Left lung (tissue), 10 donors: Measurements from ENCODE around the gene TTC14. TPM values are rescaled to one million over a fixed set of nuclear protein-coding genes. Genes with fewer than 3 reads are reported as not detected.
"Not testable (repeated sequence)": the region's sequence is repeated elsewhere in the genome, so short reads cannot be mapped to it uniquely, and the experiment has no call there.

Source experiments
- ATAC-seq: fragments of 200-7000 bp; cut with Tn5 transposase; one replicate; pipeline ENCODE4 v1.9.1; 2020; ENCODE audit warnings: moderate library complexity
- DNase-seq, 4 donors: peaks; one replicate each; pipeline ENCODE4 v3.0.0-alpha.2; 2013 to 2020
- H3K27ac ChIP-seq, 2 donors: fragments of 200-600 bp; sonication (generic) in 1 of 2; one replicate each; pipeline versions ENCODE4 v1.5.0 to v1.8.0; 2020 to 2021
- H3K27me3 ChIP-seq, 2 donors: fragments of 200-600 bp; sonication (generic) in 1 of 2; one replicate each; pipeline versions ENCODE4 v1.5.0 to v1.8.0; 2020 to 2021
- H3K36me3 ChIP-seq, 2 donors: fragments of 200-600 bp; sonication (generic) in 1 of 2; one replicate each; pipeline versions ENCODE4 v1.5.0 to v1.8.0; 2020 to 2021
- H3K4me1 ChIP-seq, 2 donors: fragments of 200-600 bp; one replicate each; pipeline ENCODE4 v1.8.0; 2021
- H3K4me3 ChIP-seq, 2 donors: fragments of 200-600 bp; sonication (generic) in 1 of 2; one replicate each; pipeline versions ENCODE4 v1.5.0 to v1.8.0; 2020 to 2021; ENCODE audit warnings: mild to moderate bottlenecking in 1 of 2
- H3K9me3 ChIP-seq, 2 donors: fragments of 200-600 bp; sonication (generic) in 1 of 2; one replicate each; pipeline versions ENCODE4 v1.5.0 to v1.8.0; 2020 to 2021
- CTCF ChIP-seq, 2 donors: fragments of 200-600 bp; sonication (generic) in 1 of 2; IDR thresholded peaks; one replicate each; pipeline versions ENCODE4 v1.5.0 to v1.8.0; 2021; ENCODE audit warnings: antibody characterized with exemption in 2 of 2
- intact Hi-C, 2 donors: fragments of 100-400 bp; cut with DNase I; formaldehyde crosslinking; loops; one replicate each; pipeline versions ENCODE4 v1.11.2 to v1.14.2; 2022
- polyA plus RNA-seq, 6 donors: library from polyadenylated mRNA; unstranded; fragments of 120-200 nt; gene quantifications; one replicate each; pipeline ENCODE4 v1.2.1, GENCODE V29; 2013; ENCODE audit not compliant: insufficient read length in 6 of 6
- total RNA-seq, 2 donors: library from RNA; stranded (reverse); fragmentation: NEBNext Ultra II Directional; extraction: Animal tissue kit (Norgen Biotek cat#: 25700); gene quantifications; one replicate each; pipeline ENCODE4 v1.2.1, GENCODE V29; 2021
- donor health status: DM: no; HTN: yes; CAD: no.
- donor health status: DM: no; HTN: no; CAD: no.

TTC14 gene
- total and polyA plus RNA-seq, 8 donors = 39.5 to 149 (median 114) TPM

DNA sequence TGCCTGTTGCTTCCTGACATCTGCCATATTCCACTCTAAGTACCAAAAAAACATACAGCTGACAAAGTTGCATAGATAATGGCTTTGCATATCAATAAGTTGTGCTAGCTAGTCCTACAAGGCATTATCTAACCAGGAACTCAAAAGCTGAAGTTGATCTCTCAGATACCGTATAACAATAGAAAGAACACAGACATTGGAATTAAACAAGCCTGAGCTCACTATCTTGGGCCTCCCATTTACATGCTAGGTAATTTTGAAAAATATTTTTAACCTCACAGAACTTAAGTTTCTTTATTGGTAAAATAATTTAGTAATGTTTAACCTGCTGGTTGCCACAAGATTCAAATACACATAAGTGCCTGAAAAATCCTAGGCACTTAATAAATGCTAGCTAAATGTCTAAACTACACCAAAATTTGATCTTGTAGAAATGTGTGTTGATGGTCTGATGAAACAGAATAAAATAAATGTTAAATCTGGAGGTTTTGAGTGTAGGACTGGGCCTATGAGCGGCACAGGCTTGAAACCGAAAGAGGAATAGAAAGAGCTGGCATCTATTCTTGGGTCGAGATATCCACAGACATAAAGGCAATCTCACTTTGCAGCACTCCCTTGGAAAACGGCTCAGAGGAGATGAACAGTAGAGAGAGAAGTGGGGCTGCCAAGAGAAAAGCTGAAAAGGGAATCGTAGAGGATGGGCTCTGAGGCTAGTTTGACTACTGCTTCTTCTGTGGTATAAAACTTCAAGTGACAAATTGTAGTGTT, 29.9 kb upstream of the TTC14 start:
- no peaks in the 10 kb centered on the region for H3K27me3 ChIP-seq
- H3K4me1 ChIP-seq = no peaks in the 10 kb centered on the region
- ATAC-seq = no peak
- no peak overlapping the region for H3K4me3 ChIP-seq
- TF ChIP-seq CTCF (IDR thresholded peaks at IDR 0.05) = no peak
- H3K9me3 ChIP-seq = no peaks in the 10 kb centered on the region
- H3K27ac ChIP-seq = no peak overlapping the region
- intact Hi-C loops = no loop called here
- no peaks in the 10 kb centered on the region for H3K36me3 ChIP-seq
- DNase-seq = no peak

- no peak overlapping the region for H3K4me3 ChIP-seq
- ATAC-seq (no peak), DNase-seq (no peak)
- no peaks in the 10 kb centered on the region for H3K36me3 ChIP-seq
- no peaks in the 10 kb centered on the region for H3K4me1 ChIP-seq
- no peak for TF ChIP-seq CTCF (IDR thresholded peaks at IDR 0.05)
- H3K27me3 ChIP-seq = no peaks in the 10 kb centered on the region
- intact Hi-C loops = no loop called here
- H3K9me3 ChIP-seq = no peaks in the 10 kb centered on the region
- no peak overlapping the region for H3K27ac ChIP-seq
Measured at GRCh38 chr3:180575571-180575970, 26.4 kb upstream of the TTC14 start.

DNA sequence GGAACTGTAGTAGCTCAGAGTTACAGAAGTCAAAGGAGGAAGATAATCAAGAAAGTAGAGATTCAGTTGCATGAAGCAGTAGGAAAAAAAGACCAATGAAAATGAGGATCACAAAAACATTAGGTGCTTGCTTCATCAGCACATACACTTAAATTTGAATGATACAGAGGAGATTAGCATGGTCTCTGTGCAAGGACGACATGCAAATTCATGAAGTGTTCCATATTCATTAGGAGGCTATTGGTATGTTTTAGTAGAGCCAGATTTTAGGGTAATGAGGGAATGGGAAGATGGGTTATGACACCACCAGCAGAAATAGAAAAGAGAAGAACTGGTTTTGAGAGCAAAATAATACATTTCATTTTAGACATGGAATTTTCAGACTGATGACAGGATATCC, 21.0 kb upstream of the TTC14 start:
- Histone ChIP-seq H3K36me3 (no peaks in the 10 kb centered on the region), H3K4me3 (no peak overlapping the region), H3K9me3 (no peaks in the 10 kb centered on the region), H3K27me3 (peaks cover 0 to 25% of the 10 kb centered on the region in 2 donors), H3K4me1 (no peaks in the 10 kb centered on the region), H3K27ac (no peak overlapping the region)
- DNase-seq = no peak
- ATAC-seq = no peak
- intact Hi-C loops = no loop called here
- TF ChIP-seq CTCF (IDR thresholded peaks at IDR 0.05) = no peak

GRCh38 chr3:180590396-180590795, 11.6 kb upstream of the TTC14 start:
- TF ChIP-seq CTCF (IDR thresholded peaks at IDR 0.05) = no peak
- peaks cover 0 to 43% of the 10 kb centered on the region in 2 donors for H3K27me3 ChIP-seq
- H3K36me3 ChIP-seq = no peaks in the 10 kb centered on the region
- H3K27ac ChIP-seq = no peak overlapping the region
- no peak for ATAC-seq
- no peaks in the 10 kb centered on the region for H3K4me1 ChIP-seq
- intact Hi-C loops = no loop called here
- H3K4me3 ChIP-seq = no peak overlapping the region
- DNase-seq = peak in 1 of 4 donors; percentile 51
- no peaks in the 10 kb centered on the region for H3K9me3 ChIP-seq

DNA sequence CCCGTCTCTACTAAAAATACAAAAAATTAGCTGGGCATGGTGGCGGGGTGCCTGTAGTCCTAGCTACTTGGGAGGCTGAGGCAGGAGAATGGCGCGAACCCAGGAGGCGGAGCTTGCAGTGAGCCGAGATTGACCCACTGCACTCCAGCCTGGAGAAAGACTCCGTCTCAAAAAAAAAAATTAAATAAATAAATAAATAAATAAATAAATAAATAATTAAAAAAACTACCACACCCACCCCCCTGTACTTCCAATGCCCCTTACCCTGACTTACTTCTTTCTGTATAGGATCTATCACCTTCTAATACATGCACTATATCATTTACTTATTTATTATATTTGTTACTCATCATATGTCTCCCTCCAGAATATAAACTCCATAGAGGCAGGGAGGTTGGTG, 8.3 kb upstream of the TTC14 start:
- H3K27ac ChIP-seq, H3K4me1 ChIP-seq, H3K4me3 ChIP-seq, DNase-seq, H3K36me3 ChIP-seq, ATAC-seq, H3K9me3 ChIP-seq, intact Hi-C loops: not testable (repeated sequence)
- H3K27me3 ChIP-seq = peaks cover 0 to 35% of the 10 kb centered on the region in 2 donors
